ENCODE data around the gene TPRN. TPM values are rescaled to one million over a fixed set of nuclear protein-coding genes. Genes with fewer than 3 reads are reported as not detected.

TPRN gene
- total RNA-seq: 10 to 100 TPM in 2 of 4 donors, 1 to 10 TPM in 2; 6.5 to 13.5 (median 9.9) TPM

DNA sequence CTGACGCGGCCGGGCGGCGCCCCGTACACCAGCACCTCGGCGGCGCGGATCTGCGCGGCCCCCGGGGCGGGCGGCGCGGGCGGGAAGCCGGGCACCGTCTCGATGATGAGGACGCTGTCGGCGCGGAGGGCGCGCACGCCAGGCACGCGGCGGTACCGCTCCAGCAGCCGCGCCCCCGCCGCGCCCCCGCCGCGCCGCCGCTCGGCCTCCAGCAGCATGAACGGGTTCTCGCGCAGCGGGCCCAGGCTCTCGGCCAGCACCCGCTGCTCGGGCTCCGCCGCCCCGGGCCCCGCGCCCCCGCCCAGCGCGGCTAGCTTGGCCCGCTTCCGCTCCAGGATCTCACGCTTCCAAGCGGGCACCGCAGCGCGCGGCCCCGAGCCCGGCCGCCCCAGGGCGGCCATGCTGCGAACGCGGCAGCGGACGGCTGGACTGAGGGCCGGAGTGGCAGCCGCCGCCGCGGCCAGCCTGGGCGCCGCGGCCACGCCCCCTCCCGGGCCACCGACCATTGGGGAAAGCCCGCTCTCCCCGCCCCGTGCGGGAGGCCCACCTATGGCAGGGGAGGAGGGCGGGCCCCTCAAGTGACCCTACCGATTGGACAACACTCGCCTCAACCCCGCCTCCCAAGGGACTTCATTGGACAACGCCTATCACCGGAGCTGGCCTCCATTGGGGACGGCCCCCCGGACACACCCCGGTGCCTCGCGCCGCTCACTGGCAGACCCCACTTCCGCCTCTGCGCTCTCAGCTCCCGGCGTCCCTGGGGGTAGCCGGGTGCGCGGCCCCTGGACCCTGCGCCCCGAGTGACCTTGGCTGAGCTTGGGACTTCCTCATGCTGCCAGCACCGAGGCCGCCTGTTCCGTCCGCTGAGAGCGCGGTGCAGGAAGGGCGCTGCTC is at the start of gene TPRN:
Gene TPRN, minus strand, starts transcription at position 431 of the 894 bp plus-strand sequence. Its CDS starts 30 bp downstream, at position 401.
- 0 to 2% methylated on average over 1 to 10 of the region's 118 CpGs for WGBS, 2 donors
- H3K36me3 ChIP-seq: no peaks in the 10 kb centered on the region
- intact Hi-C loops (cut with DNase I): no loop called here
- H3K4me1 ChIP-seq: peaks cover 35 to 60% of the 10 kb centered on the region in 2 donors
- TF ChIP-seq POLR2A (IDR thresholded peaks at IDR 0.05): peak; percentile 56 to 94
- TF ChIP-seq CTCF (IDR thresholded peaks at IDR 0.05): peak in 1 of 6 experiments; percentile 7
- no peaks in the 10 kb centered on the region for H3K27me3 ChIP-seq
- peak within 1 kb of the TSS; percentile 30 to 71 (median 52) for H3K27ac ChIP-seq
- H3K9me3 ChIP-seq: no peaks in the 10 kb centered on the region
- peak within 1 kb of the TSS; percentile 11 to 57 (median 57) for H3K4me3 ChIP-seq (replicated peaks in 1 of 3)
- peak; percentile 100 for DNase-seq

GRCh38 chr9:137247916-137248175 is 47.3 kb upstream of the TPRN start:
- H3K9me3 ChIP-seq: no peaks in the 10 kb centered on the region
- DNase-seq: no peak

DNA sequence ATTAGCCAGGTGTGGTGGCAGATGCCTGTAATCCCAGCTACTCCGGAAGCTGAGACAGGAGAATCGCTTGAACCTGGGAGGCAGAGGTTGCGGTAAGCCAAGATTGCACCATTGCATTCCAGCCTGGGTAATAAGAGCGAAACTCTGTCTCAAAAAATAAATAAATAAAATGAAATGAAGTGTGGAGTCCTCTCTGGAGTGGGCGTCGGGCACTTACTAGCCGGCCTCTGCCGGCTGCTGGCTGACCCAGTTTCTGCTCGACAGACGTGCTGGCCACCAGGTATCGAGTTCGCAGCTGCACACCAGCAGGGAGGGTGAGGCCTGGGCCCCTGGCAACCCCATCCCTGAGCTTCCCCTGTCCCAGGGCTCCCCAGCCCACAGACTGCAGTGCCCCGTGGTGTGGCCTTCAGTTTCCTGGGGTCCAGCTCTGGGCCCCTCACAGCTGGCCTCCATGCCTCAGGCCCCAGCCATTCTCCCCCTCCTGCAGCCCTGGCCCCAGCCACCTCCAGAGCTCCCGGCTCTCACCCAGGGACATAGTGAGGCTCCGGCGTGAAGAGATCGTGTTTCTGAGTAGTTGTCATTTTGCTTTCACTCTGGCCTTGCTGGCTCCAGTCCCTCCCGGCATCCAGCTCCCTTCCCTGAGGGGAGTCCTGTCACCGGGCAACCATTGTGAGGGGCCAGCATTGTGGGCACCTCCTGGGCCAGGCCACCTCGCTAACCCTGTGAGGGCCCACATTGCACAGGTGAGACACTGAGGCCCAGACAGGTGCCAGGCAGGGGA is 46.8 kb upstream of the TPRN start:
- intact Hi-C loops (cut with DNase I): no loop called here
- H3K27ac ChIP-seq: no peak overlapping the region
- WGBS, 2 donors: 50 to 58% methylated on average over 12 to 19 of the region's 20 CpGs
- peaks cover 4 to 7% of the 10 kb centered on the region in 2 donors for H3K4me1 ChIP-seq
- TF ChIP-seq POLR2A (IDR thresholded peaks at IDR 0.05): no peak
- no peak for TF ChIP-seq CTCF (IDR thresholded peaks at IDR 0.05)
- no peaks in the 10 kb centered on the region for H3K9me3 ChIP-seq
- H3K27me3 ChIP-seq: no peaks in the 10 kb centered on the region
- peak; percentile 59 to 71 for DNase-seq
- H3K4me3 ChIP-seq (replicated peaks in 1 of 3): no peak overlapping the region
- H3K36me3 ChIP-seq: peaks cover 12% of the 10 kb centered on the region in 2 donors

More at GRCh38 chr9:137247916-137248175, 47.3 kb upstream of the TPRN start:
- 80 to 92% methylated on average over 4 to 6 of the region's 6 CpGs for WGBS, 2 donors
- H3K36me3 ChIP-seq: peaks cover 6 to 9% of the 10 kb centered on the region in 2 donors
- intact Hi-C loops (cut with DNase I): no loop called here
- H3K27me3 ChIP-seq: no peaks in the 10 kb centered on the region
- TF ChIP-seq POLR2A (IDR thresholded peaks at IDR 0.05) (no peak), CTCF (IDR thresholded peaks at IDR 0.05) (no peak)
- no peak overlapping the region for H3K27ac ChIP-seq
- peaks cover 0 to 2% of the 10 kb centered on the region in 2 donors for H3K4me1 ChIP-seq
- no peak overlapping the region for H3K4me3 ChIP-seq (replicated peaks in 1 of 3)

DNA sequence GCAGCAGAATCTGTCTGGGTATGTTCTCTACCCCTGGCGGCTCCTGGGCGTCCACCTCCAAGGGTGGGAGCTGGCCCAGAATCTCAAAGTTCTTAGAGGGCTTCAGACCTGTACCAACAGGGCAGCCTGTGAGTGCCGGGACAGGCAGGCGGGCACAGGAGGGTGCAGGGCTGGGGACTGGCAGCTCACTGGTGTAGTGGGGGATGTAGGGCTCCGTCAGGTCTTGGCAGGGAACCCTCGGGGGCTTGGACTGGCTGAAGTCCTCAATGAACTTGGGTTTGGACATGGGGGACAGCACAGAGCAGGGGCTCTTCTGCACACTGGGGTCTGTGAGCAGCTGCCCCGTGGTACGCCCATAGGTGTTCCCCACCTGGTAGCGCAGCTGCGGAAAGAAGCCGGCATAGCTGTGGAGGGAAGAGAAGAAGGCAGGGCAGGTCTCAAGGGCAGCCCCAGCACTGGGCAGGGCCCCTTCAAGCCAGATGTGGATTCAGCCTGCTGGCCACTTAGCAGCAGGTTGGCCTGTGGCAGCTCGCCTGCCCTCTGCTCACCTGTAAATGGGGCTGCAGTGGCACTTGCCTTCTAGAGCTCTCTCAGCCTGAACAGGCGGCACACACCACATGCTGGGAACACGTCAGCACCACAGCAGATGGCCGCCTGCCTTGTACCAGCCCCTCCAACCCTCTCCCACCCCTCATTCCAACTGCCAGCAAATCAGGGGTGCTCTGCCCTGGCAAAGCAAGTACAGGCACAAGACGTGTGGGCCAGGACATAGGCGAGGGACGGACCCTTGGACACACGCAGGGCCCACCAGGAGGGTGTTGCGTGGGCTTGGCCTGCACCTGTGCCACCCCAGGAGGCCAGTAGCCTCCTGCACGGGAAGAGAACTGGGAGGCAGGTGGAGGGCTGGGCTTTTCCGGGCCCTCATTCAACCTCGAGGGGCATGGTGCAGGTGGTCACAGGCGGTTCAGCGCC is 45.2 kb upstream of the TPRN start:
- no peak for TF ChIP-seq POLR2A (IDR thresholded peaks at IDR 0.05)
- no peak for TF ChIP-seq CTCF (IDR thresholded peaks at IDR 0.05)
- Histone ChIP-seq H3K4me1 (peaks cover 8 to 12% of the 10 kb centered on the region in 2 donors), H3K36me3 (peaks cover 16 to 18% of the 10 kb centered on the region in 2 donors), H3K27me3 (no peaks in the 10 kb centered on the region), H3K9me3 (no peaks in the 10 kb centered on the region), H3K4me3 (replicated peaks in 1 of 3) (no peak overlapping the region), H3K27ac (no peak overlapping the region)
- DNase-seq: no peak
- 89 to 93% methylated on average over 14 of the region's 25 CpGs for WGBS, 2 donors
- intact Hi-C loops (cut with DNase I): no loop called here
